GM11168 (cell line): ENCODE data around the gene TOM1L2.

Source experiments
- in situ Hi-C: fragments of 300-500 bp; cut with MboI; formaldehyde crosslinking; loops from one replicate; pipeline ENCODE4 v1.12.0; 2022; ENCODE audit warnings: low sequenced_read_pairs; ENCODE audit not compliant: unreplicated experiment

TOM1L2 gene

DNA sequence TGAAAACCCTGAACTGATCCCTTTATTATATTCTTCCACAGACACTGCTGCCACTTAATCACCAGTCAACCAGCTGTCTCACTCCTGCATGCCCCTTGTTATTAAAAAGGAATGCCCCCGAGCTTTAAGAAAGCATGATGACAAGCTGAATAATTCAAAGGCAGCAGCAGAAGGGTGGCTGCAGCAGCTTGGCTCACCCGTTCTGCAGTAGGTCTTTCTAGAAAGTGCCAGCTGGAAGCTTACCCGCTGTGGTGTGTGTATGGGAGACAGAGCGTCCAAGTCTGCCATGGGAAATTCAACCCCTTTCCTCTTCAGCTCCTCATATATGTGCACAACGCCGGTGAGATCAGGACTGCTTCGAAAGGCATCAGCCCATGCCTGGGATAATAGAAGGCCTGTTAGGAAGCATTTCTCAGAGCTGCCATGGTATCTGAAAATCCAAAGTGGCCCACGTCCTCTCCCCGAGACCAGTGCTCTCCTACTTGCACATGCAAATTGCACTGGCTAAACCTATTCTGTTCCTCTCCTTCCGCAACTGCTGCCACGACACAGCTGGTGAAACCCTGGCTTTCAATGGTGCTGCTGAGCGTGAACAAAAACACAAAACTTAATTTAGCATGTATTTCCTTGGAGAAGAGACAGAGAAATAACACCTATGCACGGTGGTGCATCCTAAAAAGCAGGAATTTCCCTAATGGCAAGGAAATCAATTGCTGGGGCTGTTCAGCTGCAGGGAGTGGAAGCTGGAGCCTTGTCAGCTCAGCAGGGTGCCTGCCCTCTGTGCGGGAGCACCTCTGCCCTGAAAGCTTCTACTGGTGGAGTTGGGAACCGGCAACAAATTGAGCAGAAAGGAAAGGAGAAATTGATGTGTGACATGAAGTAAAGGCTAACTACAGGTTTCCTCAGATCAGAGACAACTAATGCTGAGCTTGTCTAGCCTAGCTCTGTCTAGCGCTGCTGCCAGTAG lies 87.5 kb downstream of the TOM1L2 start:
- in situ Hi-C loops: no loop called here

DNA sequence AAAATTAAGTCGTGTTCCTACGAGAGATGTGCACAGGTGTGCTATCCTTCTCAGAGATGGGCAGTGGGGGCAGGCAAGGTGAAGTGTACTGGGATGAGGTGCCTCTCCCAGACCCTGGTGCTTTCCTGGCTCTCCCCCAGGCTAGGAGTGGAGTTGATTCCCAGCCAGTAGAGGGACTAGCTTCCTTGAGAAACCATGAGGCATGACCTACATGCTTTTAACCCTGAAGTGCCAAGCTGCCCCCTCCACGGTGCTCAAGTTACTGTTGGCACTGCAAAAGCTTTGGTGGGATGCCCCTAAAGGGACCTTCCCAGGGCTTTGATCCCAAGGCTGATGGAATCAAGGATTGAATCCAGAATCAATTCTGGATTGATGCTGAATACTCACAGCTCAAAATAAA lies 88.4 kb downstream of the TOM1L2 start:
- in situ Hi-C loops: no loop called here

- in situ Hi-C loops: no loop called here
Measured at GRCh38 chr17:17882082-17882581, 90.1 kb downstream of the TOM1L2 start.

- in situ Hi-C loops: no loop called here
Measured at GRCh38 chr17:17880577-17881196, 91.5 kb downstream of the TOM1L2 start.

DNA sequence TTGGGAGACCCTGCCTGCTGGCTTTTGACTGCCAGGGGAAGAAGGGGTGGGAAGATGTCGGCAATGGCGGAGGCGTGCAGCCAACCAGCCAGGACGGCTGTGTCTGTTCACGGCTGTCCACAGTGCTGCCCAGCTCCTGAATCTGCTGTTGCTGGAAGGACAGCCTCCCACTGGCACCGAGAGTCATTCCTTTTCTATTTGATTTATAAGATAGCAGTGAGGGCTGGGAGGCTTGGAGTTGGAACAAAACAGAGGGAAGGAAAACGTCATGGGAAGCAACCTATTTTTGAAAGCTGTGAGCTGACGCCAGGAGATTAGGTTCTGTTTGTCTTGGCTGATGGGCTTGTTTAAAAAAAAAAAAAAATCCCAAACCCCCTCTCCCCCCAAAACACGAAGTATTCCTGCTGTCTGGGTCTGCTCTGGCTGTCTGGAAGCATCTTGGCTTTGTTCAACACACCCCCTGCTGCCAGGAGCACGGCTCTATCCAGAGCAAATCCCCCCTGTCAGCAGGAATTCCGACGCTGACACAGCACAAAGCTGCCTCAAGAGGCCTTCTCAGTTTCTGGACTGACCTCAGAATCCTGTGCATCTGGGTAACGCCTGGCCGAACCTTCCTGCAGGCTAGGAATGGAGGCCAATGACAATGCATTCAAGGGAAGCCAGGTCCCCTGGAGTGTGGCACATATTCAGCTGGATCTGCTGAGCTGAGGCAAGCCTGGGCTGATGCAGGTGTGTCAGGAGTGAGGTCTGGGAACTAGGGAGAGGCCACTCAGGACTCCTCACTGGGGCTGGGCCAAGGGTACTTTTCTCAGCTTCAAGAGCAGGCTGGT lies 94.5 kb downstream of the TOM1L2 start:
- in situ Hi-C loops: no loop called here

DNA sequence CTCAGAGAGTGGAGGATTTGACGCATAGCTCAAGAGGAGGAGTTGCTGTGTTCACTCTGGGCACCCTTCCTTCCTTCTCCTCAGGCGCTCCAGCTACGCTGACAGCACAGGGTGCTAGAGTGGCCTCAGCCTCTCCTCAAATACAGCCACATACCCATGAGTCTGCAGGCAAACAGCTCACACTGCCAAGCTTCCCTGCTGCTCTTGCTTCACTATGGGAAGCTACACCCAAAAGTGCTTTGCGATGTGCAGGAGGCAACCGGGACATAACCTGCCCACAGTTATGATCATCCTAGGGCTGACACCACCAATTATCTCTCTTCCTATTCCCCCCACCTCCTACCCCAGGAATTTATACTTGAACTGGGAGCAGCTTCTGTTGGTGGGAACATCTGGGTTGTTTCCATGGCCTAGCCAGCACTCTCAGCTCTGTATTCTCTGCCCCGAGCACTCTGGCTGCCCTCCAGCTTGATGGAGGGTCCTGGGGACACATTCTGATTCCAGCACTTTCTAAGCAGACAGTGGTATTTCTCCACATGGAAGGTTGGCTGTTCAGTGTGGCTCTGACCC lies 95.2 kb downstream of the TOM1L2 start:
- in situ Hi-C loops: no loop called here

- in situ Hi-C loops: no loop called here
Measured at GRCh38 chr17:17874478-17874877, 97.7 kb downstream of the TOM1L2 start.

GRCh38 chr17:17873450-17873991 lies 98.7 kb downstream of the TOM1L2 start:
- in situ Hi-C loops: no loop called here

DNA sequence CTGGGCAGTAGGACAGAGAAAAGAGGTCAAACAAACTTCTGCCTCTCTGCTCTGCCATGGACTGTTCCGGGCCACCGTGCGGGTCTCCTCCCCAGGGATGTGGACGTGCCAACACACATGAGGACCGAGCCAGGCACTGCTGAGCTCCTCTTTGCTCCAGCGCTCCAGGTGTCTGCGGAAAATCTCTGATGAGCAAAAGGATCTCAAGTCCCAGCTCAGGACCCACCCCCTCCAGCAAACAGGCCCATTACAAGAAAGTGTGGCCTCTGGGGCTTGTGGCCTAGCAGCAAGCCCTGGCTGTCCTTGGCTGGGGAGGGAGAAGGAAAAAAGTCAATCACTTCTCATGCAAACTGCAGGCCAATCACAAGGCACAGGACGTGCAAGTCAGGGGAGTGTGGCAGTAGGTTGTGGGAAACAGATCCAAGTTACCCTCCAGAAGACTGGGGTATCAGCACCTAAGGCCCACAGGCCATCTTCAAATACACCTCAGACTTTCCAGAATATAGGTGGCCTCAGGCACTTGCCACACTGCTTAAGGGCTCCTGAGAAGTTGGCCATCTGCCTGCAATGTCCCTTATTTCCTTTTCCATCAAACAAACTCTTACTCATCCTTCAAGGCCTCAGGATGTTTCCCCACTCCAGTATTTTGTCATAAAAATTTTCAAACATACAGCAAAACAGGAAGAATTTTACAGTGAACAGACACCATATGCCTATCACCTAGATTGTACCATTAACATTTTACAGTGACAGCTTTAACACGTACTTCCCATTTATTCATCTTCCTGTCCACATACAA lies 99.5 kb downstream of the TOM1L2 start:
- in situ Hi-C loops: no loop called here

DNA sequence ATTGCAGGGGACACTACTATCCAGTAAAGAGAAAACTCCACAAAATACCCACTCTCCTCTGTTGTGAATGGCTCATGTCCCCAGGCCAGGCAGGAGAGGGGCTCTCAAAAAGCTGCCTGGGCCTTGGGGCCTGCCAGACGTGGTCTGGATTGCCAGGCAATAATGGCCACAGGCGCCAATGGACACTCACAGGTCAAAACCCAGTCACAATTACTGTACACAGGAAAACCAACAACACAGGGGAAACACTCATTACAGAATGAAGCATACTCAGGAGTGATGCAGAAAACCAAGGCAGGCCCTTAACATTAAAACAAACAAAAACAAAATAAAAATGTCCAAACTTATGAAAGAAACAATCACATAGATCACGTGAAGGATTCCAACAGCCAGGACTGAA lies 100.3 kb downstream of the TOM1L2 start:
- in situ Hi-C loops: no loop called here

DNA sequence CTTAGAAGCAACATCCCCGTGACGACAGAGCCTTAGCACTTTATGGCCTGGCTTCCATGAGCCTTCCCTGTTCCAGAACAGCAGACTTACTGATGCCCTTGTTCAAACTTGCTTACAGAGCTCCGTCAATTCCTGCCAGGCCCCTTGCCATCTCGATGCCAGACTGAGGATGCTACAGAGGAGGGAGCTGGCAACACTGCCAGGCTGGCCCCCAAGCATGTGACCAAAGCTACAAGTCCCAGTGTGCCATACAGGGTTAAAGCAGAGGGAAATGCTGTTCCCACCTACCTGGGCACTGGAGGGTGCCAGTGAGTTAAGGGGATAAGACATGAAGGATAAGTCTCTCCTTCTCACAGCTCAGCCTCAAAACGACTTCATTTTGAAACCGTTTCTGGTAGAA lies 102.0 kb downstream of the TOM1L2 start:
- in situ Hi-C loops: no loop called here

GRCh38 chr17:17868641-17869522 lies 103.3 kb downstream of the TOM1L2 start:
- in situ Hi-C loops: no loop called here

DNA sequence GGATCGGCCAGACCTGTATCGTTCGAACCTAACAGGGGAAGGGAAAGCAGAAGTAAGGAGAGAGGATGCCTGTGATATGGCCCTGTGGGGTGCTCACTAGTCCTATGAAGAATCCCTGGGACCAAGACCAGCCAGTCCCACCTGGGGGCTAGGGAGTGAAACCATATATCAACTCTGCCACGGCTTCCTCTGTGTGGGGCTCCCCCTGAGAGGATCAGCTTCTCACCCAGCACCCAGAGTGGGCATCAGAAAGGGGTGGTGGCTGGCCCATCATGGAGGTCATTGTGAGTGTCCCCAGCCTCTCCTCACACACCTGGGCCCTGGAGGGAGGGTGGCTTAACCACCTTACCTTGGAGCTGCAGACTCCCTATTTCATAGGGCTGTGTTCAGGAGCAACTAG lies 105.3 kb downstream of the TOM1L2 start:
- in situ Hi-C loops: no loop called here

GRCh38 chr17:17866425-17866824 lies 105.8 kb downstream of the TOM1L2 start:
- in situ Hi-C loops: no loop called here

- in situ Hi-C loops: no loop called here
Measured at GRCh38 chr17:17865035-17865434, 107.2 kb downstream of the TOM1L2 start.

GRCh38 chr17:17860766-17861107 lies 111.5 kb downstream of the TOM1L2 start:
- in situ Hi-C loops: no loop called here

- in situ Hi-C loops: loop anchor here (5.0 kb wide), 2 partner anchors 53 to 178 kb away; partner anchors contain the start of gene RAI1
Measured at GRCh38 chr17:17859909-17860765, 112.1 kb downstream of the TOM1L2 start.
